ENCODE results near the gene CYB561D2.
A peak's percentile ranks its signal among the peaks of the same experiment; 100 is the strongest.

CYB561D2 gene

DNA sequence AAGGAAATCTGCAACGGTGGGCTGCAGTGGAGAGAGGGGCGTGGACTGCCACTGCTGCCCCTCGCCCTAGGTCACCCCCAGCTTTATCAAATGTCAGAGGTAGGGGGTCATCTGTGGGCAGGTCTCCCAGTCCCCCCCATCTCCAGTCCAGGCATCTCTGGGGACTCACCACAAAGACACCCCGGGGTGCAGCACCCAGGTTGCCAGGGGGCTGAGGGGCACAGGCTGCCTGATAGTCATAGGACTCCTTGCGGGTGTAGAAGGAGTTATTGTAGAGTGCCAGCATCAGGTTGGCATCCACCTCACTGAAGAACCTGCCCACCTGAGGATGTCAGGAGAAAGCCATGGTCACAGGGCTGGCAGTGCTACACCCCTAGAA, 15.2 kb downstream of the CYB561D2 start:
- no peak for DNase-seq

- no peak for DNase-seq
Observed at GRCh38 chr3:50369012-50369670, 18.5 kb downstream of the CYB561D2 start.

- DNase-seq, result peak; percentile 52
Observed at GRCh38 chr3:50370594-50370993, 19.9 kb downstream of the CYB561D2 start.

DNA sequence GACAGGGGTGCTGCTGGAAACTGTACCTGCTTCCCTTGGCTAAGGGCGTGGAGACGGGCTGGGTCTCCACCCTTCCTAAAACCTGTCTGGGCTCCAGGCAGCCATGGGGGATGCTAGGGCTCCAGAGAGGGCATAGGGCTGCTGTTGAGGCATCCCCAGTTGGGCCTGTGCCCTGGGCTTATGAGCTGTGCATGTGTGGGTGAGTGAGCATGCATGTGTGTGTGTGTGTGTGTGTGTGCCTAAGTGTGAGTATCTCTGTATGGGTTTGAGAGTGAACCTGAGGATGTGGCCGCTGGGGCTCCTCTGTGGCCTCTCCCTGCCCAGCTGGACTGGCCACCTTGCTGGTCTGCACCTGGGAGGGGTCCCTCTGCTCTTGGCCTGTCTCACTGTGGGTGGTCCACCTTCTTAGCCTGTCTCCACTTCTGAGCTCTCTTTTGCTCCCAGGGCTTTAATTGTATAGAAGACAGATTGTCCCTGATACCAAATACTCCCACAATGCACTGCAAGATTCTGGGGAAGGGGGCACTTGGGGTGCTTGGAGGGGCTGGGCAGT, 20.5 kb downstream of the CYB561D2 start:
- no peak for DNase-seq

GRCh38 chr3:50372349-50372748, 21.7 kb downstream of the CYB561D2 start:
- DNase-seq, result no peak

DNA sequence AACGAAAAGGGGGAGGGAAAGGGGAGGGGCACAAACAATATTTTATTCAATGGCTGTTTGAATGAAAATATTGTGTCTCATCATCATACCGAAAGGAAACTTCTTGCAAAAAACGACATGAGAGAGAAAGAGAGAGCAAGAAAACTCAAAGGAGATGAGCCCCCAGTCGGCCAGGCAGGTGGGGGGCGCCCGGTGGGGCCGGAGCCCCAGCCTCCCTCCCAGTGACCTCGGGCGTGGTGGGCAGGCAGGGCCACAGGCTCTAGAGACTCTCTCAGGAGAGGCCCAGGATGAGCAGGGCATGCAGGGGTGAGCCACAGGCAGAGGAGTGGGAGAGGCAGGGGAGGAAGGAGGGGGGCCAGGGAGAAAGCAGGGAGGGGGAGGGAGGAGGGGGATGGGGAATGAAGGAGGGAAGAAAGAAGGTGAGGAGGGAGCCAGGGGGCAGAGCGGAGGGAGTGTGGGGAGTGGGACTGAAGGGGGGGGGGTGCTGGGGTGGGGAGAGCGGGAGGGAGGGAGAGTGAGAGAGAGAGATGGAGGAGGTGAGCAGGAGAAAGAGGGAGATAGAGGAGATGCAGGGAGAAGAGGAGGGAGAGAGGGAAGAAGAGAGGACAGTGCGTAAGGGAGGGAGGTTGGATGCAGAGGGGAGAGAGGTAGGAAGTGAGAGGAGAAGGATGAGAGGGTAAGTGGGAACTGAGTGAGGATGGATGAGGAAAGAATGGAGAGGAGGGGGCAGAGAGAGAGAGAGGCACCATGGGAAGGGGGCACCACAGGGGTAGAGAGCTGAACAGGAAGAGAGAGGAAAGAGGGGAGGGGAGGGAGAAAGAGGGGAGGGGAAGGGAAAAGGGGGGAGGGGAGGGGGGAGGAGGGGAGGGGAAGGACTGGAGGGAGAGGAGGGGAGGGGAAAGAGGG, 22.7 kb downstream of the CYB561D2 start:
- DNase-seq, result no peak

- no peak for DNase-seq
Observed at GRCh38 chr3:50374363-50375257, 23.9 kb downstream of the CYB561D2 start.

DNA sequence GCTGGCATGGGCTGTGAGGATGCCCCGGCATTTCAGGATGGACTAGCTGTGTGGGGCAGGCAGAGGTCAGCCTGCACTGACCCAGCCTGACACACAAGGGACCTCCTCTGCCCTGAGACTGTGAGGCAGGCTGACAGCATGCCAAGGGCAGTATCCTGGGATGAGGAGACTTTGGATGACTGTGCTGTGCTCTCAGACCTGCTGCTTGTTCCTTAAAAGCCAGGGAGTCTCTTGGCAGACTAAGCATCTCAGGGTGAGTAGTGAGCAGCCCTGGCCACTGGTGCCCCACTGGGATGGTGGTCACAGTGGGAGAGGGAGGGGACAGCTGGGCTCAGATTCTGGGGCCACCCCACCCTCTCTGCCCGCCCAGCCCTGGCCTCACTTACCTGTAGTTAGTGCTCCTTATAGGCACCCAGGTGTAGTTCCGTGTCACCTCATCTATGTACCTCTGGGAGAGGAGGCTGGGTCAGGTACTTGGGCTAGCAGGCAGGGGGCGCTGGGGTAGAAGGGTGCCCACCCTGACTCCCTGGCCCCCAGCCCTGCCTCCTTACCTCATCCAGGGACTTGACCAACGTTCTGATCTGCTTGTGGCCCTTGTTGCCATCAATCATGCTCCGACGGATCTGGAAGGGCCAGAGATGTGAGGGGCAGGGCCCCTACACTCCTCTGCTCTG, 24.7 kb downstream of the CYB561D2 start:
- DNase-seq, result no peak

DNA sequence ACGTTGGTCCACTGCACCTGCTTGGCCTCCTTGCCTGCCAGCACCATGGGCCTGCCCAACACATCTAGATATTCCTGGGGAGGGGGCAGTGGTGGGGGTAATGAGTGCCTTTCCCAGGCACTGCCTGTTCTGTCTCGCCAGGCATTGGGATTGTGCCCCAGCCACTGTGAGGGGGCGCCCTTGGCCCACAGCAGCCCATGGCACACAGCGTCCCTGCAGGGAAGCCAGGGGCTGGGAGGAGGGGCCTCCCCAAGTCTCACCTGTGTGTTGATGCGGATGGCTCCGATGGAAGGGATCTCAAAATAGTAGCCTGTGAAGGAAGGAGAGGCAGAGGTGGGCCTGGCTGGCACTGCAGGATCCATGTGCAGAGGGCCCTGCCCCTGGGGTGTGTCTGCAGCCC, 27.4 kb downstream of the CYB561D2 start:
- DNase-seq, result no peak

DNA sequence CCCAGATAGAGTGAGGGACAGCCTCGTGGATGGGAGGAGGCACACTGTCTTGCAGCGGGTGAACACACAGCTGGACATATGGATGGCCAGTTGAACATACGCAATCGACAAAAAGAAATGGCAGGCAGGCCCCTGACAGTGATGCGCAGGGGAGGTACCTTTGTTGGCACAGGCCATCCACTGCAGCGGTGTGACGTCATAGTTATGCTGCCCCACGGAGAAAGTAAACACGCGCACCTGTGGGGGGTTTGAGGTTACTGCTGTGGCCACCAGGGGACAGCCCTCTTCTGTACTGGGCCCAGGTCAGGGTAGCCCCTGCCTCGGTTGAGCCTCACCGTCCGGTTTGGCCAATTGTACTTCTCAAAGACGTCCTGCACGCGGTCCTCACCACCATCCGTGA, 28.1 kb downstream of the CYB561D2 start:
- DNase-seq, result no peak

- DNase-seq, result no peak
Observed at GRCh38 chr3:50380405-50381085, 29.9 kb downstream of the CYB561D2 start.

- DNase-seq, result no peak
Observed at GRCh38 chr3:50381383-50381782, 30.7 kb downstream of the CYB561D2 start.

- DNase-seq, result no peak
Observed at GRCh38 chr3:50382722-50383121, 32.1 kb downstream of the CYB561D2 start.

DNA sequence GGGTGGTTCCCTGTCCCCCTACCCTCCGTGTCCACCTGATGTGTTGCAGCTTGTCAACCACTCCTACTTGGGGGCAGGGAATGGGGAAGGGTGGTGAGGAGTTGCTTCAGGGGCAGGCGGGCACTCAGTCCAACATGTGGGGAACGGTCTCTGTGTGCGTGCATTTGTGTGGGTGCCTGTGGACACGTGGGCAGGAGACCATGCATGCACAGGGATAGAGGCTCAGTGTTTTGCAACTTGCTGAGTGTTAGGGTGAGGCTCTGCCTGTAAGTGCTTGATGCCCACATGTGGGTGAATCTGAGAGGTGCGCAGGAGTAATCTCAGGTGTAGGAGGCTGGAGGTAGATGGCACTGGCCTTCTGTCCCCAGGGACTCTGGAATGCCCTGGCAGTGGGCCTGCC, 33.1 kb downstream of the CYB561D2 start:
- no peak for DNase-seq

GRCh38 chr3:50385754-50386153, 35.1 kb downstream of the CYB561D2 start:
- no peak for DNase-seq

- no peak for DNase-seq
Observed at GRCh38 chr3:50388016-50388719, 37.5 kb downstream of the CYB561D2 start.

- no peak for DNase-seq
Observed at GRCh38 chr3:50388720-50389413, 38.2 kb downstream of the CYB561D2 start.

DNA sequence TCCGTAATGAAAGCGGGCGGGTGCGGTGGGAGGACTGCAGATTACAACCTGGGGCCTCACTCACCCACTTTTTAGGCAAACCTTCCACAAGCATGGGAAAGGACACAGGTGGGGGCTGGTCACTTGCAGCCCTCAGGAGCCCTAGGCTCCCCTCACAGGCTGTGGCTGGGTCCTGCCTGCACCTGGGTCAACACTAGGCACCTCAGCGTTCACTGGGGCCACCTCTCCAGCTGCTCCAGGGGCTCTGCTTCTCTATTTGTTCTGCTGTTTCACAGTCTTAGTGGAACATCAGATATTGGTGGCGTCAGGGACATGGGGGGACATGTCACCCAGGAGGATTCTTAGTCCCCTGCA, 38.7 kb downstream of the CYB561D2 start:
- DNase-seq, result no peak

DNA sequence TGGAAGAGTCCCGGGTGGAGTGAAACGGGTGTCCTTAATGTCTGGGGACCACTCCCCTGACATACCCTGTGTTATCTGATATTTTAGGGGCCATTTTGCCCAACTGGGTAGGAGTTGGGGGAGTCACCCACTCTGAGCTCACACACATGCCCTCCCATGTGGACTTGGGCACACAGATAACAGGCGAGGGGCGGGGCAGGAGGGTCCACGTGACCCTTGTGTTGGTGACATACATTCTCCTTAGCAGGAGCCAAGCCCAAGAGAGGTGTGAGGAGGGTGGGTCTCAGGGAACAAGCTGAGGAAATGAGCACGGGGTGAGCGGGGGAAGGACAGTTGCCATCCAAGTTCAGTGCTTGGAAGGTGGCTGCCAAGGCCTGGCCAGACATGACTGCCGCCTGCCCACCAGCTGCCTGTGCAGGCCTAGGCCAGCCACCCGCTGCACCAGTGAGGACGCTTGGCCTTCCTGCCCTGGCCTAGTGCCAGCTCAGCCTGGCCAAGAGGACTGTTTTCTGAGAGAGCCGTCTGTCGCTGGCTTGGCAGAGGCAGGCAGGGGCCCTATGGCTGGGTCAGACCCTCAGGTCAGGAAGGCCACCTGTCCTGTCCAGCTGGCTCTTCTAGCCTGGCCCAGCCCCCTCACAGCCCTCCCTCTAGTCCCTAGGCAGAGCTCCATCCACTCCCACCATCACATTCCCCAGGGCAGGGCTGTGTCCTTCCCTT, 40.0 kb downstream of the CYB561D2 start:
- DNase-seq, result no peak

All from fibroblast of upper back skin (primary cell).